ENCODE data around the gene RPS6KA2.

Gene RPS6KA2

GRCh38 chr6:166478782-166479592 lies 148.1 kb downstream of the RPS6KA2 start:
- no peak for DNase-seq

GRCh38 chr6:166477647-166478365 lies 149.2 kb downstream of the RPS6KA2 start:
- DNase-seq = no peak

- DNase-seq = no peak
Measured at GRCh38 chr6:166476634-166477215, 150.3 kb downstream of the RPS6KA2 start.

- no peak for DNase-seq
Measured at GRCh38 chr6:166476061-166476591, 150.9 kb downstream of the RPS6KA2 start.

- DNase-seq = no peak
Measured at GRCh38 chr6:166474721-166475565, 152.1 kb downstream of the RPS6KA2 start.

- DNase-seq = no peak
Measured at GRCh38 chr6:166473886-166474571, 153.0 kb downstream of the RPS6KA2 start.

- no peak for DNase-seq
Measured at GRCh38 chr6:166472636-166473035, 154.4 kb downstream of the RPS6KA2 start.

GRCh38 chr6:166471797-166472260 lies 155.2 kb downstream of the RPS6KA2 start:
- no peak for DNase-seq

GRCh38 chr6:166470863-166471410 lies 156.1 kb downstream of the RPS6KA2 start:
- no peak for DNase-seq

GRCh38 chr6:166470029-166470862 lies 156.8 kb downstream of the RPS6KA2 start:
- no peak for DNase-seq

- DNase-seq = no peak
Measured at GRCh38 chr6:166469426-166469961, 157.6 kb downstream of the RPS6KA2 start.

GRCh38 chr6:166467436-166468000 lies 159.5 kb downstream of the RPS6KA2 start:
- no peak for DNase-seq

GRCh38 chr6:166466178-166467122 lies 160.6 kb downstream of the RPS6KA2 start:
- no peak for DNase-seq

- DNase-seq = no peak
Measured at GRCh38 chr6:166465671-166466087, 161.4 kb downstream of the RPS6KA2 start.

GRCh38 chr6:166465003-166465399 lies 162.1 kb downstream of the RPS6KA2 start:
- DNase-seq = no peak

GRCh38 chr6:166464068-166465002 lies 162.7 kb downstream of the RPS6KA2 start:
- no peak for DNase-seq

- DNase-seq = no peak
Measured at GRCh38 chr6:166463359-166464067, 163.5 kb downstream of the RPS6KA2 start.

Data from activated CD4-positive, alpha-beta T cell treated with anti-CD3 and anti-CD28 coated beads, Interleukin-2, amount 50 U/mL, for 4 hours (primary cell).